HG03469 (cell line): ENCODE results near the gene LMO2.
"Not testable (repeated sequence)": the region's sequence is repeated elsewhere in the genome, so short reads cannot be mapped to it uniquely, and the experiment has no call there.

Experiments
- ATAC-seq: cut with Tn5 transposase; IDR thresholded peaks from one replicate; pipeline ENCODE4 v1.9.1; 2021; ENCODE audit warnings: mild to moderate bottlenecking, moderate library complexity, moderate number of reproducible peaks; ENCODE audit not compliant: unreplicated experiment

The LMO2 gene

DNA sequence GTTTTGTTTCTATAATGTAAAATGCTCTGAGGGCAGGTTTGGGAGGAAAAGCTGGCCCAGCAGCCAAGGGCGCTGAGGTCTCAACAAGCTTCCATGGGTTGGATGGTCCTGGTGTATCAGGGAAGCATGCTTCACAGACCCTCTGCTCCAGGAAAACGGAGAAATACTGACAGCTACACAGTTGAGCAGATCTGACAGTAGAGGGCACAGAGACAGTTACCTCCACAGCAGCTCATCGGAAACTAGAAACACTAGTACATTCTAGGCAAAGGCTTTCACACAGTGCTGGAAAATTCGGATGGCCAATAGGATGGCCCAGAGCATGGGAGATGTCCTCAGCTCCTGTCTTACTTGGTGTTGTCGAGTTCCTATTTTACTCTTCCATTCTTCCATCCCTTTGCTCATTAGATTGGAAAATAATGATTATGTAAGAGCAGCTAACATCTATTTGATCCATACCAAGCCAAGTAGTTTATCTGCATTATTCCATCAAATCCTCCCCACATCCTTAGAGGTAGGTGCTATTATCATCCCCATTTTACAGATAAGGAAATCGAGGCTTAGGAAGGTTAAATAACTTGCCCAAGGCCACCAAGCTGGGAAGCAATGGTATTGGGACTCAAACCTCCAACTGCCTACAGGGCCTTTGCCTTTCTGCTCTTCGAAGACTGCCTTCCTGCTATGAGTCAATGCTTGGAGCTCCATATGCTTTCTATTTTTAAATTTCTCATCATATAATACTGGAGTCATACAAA is 28.3 kb downstream of the LMO2 start:
- no peak for ATAC-seq

GRCh38 chr11:33861941-33862589 is 29.8 kb downstream of the LMO2 start:
- no peak for ATAC-seq

GRCh38 chr11:33861386-33861785 is 30.5 kb downstream of the LMO2 start:
- ATAC-seq: no peak

DNA sequence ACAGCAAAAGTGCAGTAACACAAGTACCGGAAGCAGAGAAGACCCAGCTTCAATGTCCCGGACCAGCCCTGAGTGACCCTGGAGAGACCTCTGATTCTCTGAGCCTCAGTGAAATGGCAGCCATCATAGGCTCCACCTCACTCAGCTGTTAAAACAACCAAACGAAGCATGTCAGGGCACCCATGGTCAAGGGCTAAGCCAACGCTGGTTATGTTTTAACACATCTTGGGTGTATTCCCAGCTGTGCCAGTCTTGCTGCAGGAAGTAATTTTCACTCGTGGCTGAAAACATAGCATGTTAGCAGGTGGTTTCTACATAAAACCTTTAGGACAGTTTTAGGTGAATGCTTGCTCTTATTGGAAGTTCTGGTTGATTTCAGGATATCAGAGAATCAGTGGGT is 30.9 kb downstream of the LMO2 start:
- ATAC-seq: no peak

GRCh38 chr11:33859306-33859705 is 32.6 kb downstream of the LMO2 start:
- no peak for ATAC-seq

- no peak for ATAC-seq
Measured at GRCh38 chr11:33857933-33858371, 33.9 kb downstream of the LMO2 start.

DNA sequence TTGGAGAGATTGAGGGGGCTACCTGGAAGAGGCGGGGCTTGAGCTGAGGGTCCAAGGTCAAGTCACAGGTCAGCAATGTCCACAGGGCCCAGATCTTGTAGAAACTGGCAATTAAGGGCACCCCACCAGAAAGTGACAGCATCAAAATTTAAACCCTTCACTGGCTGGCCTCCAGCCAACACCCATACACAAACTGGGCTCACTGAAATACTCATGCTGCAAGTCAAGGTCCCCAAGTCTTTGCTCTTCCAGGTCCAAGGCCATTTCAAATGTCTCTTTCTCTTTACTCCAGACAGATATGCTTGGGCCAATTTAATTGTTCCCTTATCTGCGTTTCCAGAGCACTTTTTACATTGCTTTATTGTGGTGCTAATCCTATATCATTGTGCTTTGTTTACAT is 36.4 kb downstream of the LMO2 start:
- no peak for ATAC-seq

DNA sequence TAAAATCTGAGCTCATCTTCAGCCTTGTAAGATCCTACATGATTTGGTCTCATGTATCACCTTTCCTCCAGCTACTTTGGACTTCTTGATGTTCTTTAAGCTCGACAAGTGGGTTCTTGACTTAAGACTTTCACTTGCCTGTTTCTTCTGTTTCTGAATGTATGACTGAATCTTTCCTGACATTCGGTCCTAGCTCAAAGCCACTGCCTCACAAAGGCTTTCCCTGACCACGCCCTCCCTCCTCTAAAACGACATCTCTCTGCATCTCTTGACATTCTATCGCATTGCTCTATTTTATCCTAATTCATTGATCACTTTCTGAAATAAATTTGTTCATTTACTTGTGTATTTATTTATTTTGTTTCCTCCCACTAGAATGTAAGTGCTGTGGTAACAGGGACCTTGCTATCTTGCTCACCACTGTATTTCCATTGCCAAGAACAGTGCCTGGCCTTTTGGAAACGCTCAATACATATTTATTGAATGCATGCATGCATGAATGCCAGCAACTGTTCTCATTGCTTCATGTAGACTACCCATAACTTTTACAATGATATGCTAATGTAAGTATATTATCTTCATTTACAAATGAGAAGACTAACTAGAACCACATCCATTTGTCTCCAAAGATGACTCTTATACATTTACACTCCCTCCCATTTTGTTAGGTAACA is 43.0 kb downstream of the LMO2 start:
- ATAC-seq: no peak

DNA sequence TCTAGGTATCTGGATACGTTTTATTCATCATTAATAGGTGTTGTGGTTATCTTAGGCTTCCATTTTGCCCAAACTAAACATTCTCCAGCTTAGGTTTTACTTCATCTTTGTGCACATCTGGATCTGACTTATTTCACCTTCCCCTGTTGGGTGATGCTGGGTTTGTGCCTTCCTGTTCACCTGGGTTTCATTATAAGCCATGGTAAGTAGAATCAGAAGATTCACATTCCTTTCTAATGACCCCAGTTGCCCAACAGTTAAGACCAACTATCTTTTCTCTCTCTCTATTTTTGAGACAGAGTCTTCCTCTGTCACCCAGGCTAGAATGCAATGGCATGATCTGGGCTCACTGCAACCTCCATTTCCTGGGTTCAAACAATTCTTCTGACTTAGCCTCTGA is 44.6 kb downstream of the LMO2 start:
- no peak for ATAC-seq

DNA sequence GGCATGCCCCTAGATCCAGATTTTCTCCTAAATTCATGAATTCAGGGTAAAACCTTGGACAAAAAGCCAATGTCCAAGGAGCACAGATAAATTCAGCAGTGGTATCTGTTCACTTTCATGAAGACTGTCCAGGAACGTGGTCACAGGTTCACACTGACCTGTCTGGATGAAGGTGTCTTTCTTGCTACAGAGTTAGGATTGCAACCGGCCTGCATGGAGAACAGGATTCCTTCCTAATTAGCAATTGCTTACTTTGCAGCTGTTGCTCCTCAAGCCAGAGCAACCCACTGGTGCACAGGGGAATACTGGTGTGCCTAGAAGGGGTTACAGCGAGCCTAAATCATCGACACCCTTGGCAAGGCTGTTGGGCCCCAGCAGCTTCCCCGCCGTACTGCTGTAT is 47.6 kb downstream of the LMO2 start:
- ATAC-seq: no peak

- no peak for ATAC-seq
Measured at GRCh38 chr11:33843018-33843417, 48.9 kb downstream of the LMO2 start.

DNA sequence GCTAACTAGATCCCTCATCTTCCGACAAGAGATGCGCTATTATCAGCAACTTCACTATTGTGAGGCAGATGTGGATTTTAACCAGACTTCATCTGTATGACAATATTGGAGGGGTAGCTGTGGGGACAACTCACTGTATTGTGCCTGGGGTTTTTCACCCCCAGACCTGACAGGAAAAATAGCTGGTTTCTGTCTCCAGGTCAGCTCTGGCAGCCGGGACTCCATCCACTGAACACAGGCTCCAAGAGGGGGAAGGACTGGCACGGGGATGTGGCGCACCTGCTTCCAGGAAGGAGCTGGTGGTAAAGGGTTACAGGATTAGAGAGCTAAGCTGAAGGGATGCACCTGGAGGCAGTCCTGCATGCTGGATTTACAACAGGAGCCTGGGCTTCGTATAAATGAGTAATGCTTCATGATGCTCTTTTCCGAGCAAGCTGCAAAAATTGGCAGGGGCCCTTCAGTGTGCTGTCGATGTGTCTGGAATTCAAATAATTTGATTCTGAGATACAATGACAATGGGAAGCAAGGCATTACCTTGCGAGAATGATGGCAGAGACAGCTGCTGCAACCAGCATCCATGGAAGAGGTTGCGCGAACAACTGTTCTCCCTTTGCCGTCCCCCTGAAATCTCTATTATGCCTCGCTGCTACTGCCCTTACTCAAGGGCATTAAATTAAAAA is 49.5 kb downstream of the LMO2 start:
- ATAC-seq: no peak

GRCh38 chr11:33838234-33838633 is 53.6 kb downstream of the LMO2 start:
- not testable (repeated sequence) for ATAC-seq

GRCh38 chr11:33837334-33837733 is 54.5 kb downstream of the LMO2 start:
- ATAC-seq: not testable (repeated sequence)

DNA sequence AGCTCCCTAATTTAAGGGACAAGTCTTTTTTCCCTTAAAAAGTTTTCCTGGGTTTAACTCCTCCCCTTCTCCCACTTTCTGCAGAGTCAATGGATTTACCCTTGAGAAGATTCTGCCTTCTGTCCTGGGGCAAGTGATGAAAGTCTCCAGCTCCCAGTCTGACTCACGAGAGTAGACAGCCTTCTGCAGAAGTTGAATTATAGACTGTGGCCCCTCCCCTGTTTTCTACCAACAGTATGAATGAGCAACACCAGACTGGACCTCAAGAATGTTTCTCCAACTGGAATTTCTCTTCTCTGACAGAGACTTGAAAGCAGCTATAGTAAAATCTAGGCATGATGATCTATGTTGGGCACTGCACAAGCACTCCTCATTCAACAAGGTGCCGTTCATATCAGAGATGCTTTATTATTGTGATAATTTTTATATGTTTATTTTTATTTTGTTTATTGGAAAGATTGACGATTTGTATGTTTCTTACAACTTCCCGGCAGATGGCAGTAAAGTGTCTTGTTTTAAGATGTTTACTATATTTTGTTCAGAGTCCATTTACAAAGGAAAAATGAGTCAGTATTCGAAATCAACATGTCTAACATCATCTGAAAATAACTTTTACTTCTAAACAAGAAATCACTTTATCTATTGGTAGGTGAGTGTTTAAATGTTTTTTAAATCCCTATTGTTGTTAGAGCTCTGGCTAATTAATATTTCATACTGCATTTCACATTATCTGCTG is 56.6 kb downstream of the LMO2 start:
- ATAC-seq: no peak

GRCh38 chr11:33832676-33833075 is 59.2 kb downstream of the LMO2 start:
- no peak for ATAC-seq

DNA sequence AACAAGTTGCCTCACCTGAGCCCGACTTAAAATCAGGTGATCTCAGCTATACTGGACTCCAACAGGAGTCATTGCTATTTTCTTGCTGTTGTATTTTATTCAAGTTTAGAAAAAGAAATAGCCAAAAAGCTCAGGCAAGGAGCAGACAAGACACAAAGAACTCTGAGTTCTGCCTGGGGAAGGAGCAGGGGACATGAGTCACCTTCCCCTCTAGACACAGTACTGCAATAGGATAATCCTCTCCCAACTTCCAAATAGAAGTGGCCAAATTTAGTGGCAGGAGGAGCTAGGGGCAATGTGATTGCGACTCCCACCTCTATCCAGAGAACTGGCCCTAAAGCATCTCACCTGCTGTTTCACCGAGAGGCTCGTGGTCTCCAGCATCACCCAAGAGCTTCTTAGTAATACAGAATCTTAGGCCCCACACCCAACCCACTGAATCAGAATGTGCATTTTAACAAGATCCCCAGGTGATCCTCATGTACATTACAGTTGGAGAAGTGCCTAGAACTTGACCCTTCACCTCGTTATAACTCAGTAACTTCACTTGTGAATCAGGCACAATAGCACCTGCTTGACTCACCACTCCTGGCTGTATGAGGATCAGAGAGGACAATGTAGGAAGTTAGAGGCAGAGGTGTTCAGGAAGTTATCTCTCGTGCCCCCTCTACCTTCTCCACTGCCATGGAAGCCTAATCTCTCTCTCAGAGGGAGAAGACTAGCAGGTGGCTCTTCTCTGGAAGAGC is 60.8 kb downstream of the LMO2 start:
- ATAC-seq: no peak

GRCh38 chr11:33829430-33830141 is 62.3 kb downstream of the LMO2 start:
- no peak for ATAC-seq
